Measurements from ENCODE around the gene FAM53B.

Gene FAM53B

GRCh38 chr10:124605856-124606812 lies 138.0 kb downstream of the FAM53B start:
- DNase-seq, result no peak

- DNase-seq, result no peak
Measured at GRCh38 chr10:124605481-124605855, 138.7 kb downstream of the FAM53B start.

GRCh38 chr10:124605001-124605370 lies 139.2 kb downstream of the FAM53B start:
- DNase-seq, result no peak

- no peak for DNase-seq
Measured at GRCh38 chr10:124604214-124605000, 139.8 kb downstream of the FAM53B start.

- DNase-seq, result no peak
Measured at GRCh38 chr10:124603376-124604213, 140.6 kb downstream of the FAM53B start.

GRCh38 chr10:124602646-124603365 lies 141.4 kb downstream of the FAM53B start:
- DNase-seq, result no peak

- no peak for DNase-seq
Measured at GRCh38 chr10:124602121-124602561, 142.0 kb downstream of the FAM53B start.

- DNase-seq, result no peak
Measured at GRCh38 chr10:124601431-124602120, 142.6 kb downstream of the FAM53B start.

- DNase-seq, result no peak
Measured at GRCh38 chr10:124601016-124601415, 143.2 kb downstream of the FAM53B start.

GRCh38 chr10:124600051-124600880 lies 143.9 kb downstream of the FAM53B start:
- DNase-seq, result no peak

- DNase-seq, result no peak
Measured at GRCh38 chr10:124599588-124600050, 144.6 kb downstream of the FAM53B start.

GRCh38 chr10:124598773-124599587 lies 145.2 kb downstream of the FAM53B start:
- no peak for DNase-seq

- DNase-seq, result no peak
Measured at GRCh38 chr10:124598196-124598595, 146.0 kb downstream of the FAM53B start.

GRCh38 chr10:124597846-124598165 lies 146.4 kb downstream of the FAM53B start:
- DNase-seq, result no peak

GRCh38 chr10:124596962-124597845 lies 147.0 kb downstream of the FAM53B start:
- DNase-seq, result no peak

GRCh38 chr10:124596116-124596785 lies 147.9 kb downstream of the FAM53B start:
- DNase-seq, result no peak

- DNase-seq, result no peak
Measured at GRCh38 chr10:124595143-124595883, 148.9 kb downstream of the FAM53B start.
